IMR-90 (cell line): Measurements from ENCODE around the gene KCNK7. TPM values are rescaled to one million over a fixed set of nuclear protein-coding genes. Genes with fewer than 3 reads are reported as not detected.

Source experiments
- ATAC-seq: fragments of 200-7000 bp; cut with Tn5 transposase; 2 replicates; pipeline ENCODE4 v1.9.1; 2020; ENCODE audit warnings: low read depth, mild to moderate bottlenecking, moderate library complexity
- BruUV-seq: library from RNA; stranded (reverse); fragments of 400-500 nt; replicated peaks from 2 replicates; lab custom pipeline; 2021; lab: Mats Ljungman, UMichigan
- CTCF ChIA-PET: fragments of 300-600 bp; formaldehyde crosslinking; extraction: SDS; loops from one replicate; lab custom pipeline; 2021; ENCODE audit warnings: antibody characterized with exemption; lab: Yijun Ruan, JAX
- POLR2A ChIA-PET: fragments of 300-600 bp; sonication (Branson Sonifier 250); formaldehyde crosslinking; loops from one replicate; lab custom pipeline; 2022; ENCODE audit warnings: antibody characterized with exemption; ENCODE audit not compliant: unreplicated experiment; lab: Charles Lee
- DNase-seq: peaks from one replicate; pipeline ENCODE4 v3.0.0; 2013
- H2AFZ ChIP-seq: replicated peaks from 2 replicates; pipeline ENCODE3; 2013; ENCODE audit warnings: low read length, mild to moderate bottlenecking; ENCODE audit not compliant: poor library complexity
- H2AK5ac ChIP-seq: 2 replicates; pipeline ENCODE4 v1.6.1; 2013; ENCODE audit warnings: low read depth, low read length, inconsistent platforms
- H2AK9ac ChIP-seq: replicated peaks from 2 replicates; pipeline ENCODE3; 2013; ENCODE audit warnings: mild to moderate bottlenecking, low read depth, low read length, moderate library complexity; ENCODE audit not compliant: poor library complexity
- H2BK120ac ChIP-seq: 2 replicates; pipeline ENCODE4 v1.6.1; 2013; ENCODE audit warnings: low read depth, low read length, inconsistent platforms
- H2BK15ac ChIP-seq: 3 replicates; pipeline ENCODE4 v1.6.1; 2013; ENCODE audit warnings: low read depth, low read length, inconsistent platforms
- H2BK20ac ChIP-seq: 2 replicates; pipeline ENCODE4 v1.6.1; 2013; ENCODE audit warnings: low read depth, mild to moderate bottlenecking, inconsistent platforms, low read length, moderate library complexity
- H2BK5ac ChIP-seq: 2 replicates; pipeline ENCODE4 v1.6.1; 2013; ENCODE audit warnings: mild to moderate bottlenecking, low read depth, low read length, inconsistent platforms; ENCODE audit not compliant: poor library complexity, severe bottlenecking
- H3K14ac ChIP-seq: replicated peaks from 2 replicates; pipeline ENCODE4 v1.6.1; 2013; ENCODE audit warnings: low read depth, low read length, inconsistent platforms
- H3K18ac ChIP-seq: 2 replicates; pipeline ENCODE4 v1.6.1; 2013; ENCODE audit warnings: low read depth, low read length, control low read depth
- H3K23ac ChIP-seq: 2 replicates; pipeline ENCODE4 v1.6.1; 2013; ENCODE audit warnings: low read depth, low read length, inconsistent platforms
- H3K27ac ChIP-seq: 2 replicates; pipeline ENCODE4 v1.5.1; 2013; ENCODE audit warnings: mild to moderate bottlenecking, control low read depth, low read length; ENCODE audit not compliant: insufficient read depth
- H3K27me3 ChIP-seq: 2 replicates; pipeline ENCODE4 v1.6.1; 2013; ENCODE audit warnings: low read length; ENCODE audit not compliant: control insufficient read depth, insufficient read depth
- H3K36me3 ChIP-seq: 2 replicates; pipeline ENCODE4 v1.6.1; 2013; ENCODE audit warnings: low read length, mixed read lengths; ENCODE audit not compliant: control insufficient read depth, insufficient read depth
- H3K4ac ChIP-seq: 2 replicates; pipeline ENCODE4 v1.6.1; 2013; ENCODE audit warnings: low read depth, low read length, inconsistent platforms
- H3K4me1 ChIP-seq: 2 replicates; pipeline ENCODE4 v1.6.1; 2013; ENCODE audit warnings: low read length, mixed read lengths; ENCODE audit not compliant: control insufficient read depth, insufficient read depth
- H3K4me2 ChIP-seq: 2 replicates; pipeline ENCODE4 v1.6.1; 2013; ENCODE audit warnings: low read depth, mild to moderate bottlenecking, control low read depth, low read length, moderate library complexity
- H3K4me3 ChIP-seq: 2 replicates; pipeline ENCODE4 v1.5.1; 2013; ENCODE audit warnings: low read depth, mild to moderate bottlenecking, control low read depth, low read length, moderate library complexity; ENCODE audit not compliant: insufficient read depth
- H3K56ac ChIP-seq: 2 replicates; pipeline ENCODE4 v1.6.1; 2013; ENCODE audit warnings: low read length, inconsistent platforms; ENCODE audit not compliant: insufficient read depth; ENCODE audit errors: extremely low read depth
- H3K79me1 ChIP-seq, 2 experiments: 2 replicates each; pipeline ENCODE4 v1.6.1; 2013; ENCODE audit warnings: low read length in 2 of 2, inconsistent platforms in 1 of 2, low read depth in 1 of 2
- H3K9ac ChIP-seq: 2 replicates; pipeline ENCODE4 v1.6.1; 2013; ENCODE audit warnings: low read depth, low read length, control low read depth
- H3K9me1 ChIP-seq: 2 replicates; pipeline ENCODE4 v1.6.1; 2013; ENCODE audit warnings: low read length, inconsistent platforms; ENCODE audit not compliant: insufficient read depth
- H3K9me3 ChIP-seq: 2 replicates; pipeline ENCODE4 v1.6.1; 2013; ENCODE audit warnings: low read length; ENCODE audit not compliant: control insufficient read depth, insufficient read depth
- H4K20me1 ChIP-seq: 2 replicates; pipeline ENCODE4 v1.6.1; 2013; ENCODE audit warnings: low read length, inconsistent platforms; ENCODE audit not compliant: insufficient read depth
- H4K5ac ChIP-seq: 2 replicates; pipeline ENCODE4 v1.6.1; 2013; ENCODE audit warnings: mild to moderate bottlenecking, low read depth, low read length, control low read depth
- H4K8ac ChIP-seq, 2 experiments: 2 replicates each; pipeline ENCODE4 v1.6.1; 2013; ENCODE audit warnings: low read depth in 2 of 2, low read length in 2 of 2, control low read depth in 1 of 2, inconsistent platforms in 1 of 2
- H4K91ac ChIP-seq: 2 replicates; pipeline ENCODE4 v1.6.1; 2013; ENCODE audit warnings: low read depth, low read length, inconsistent platforms; ENCODE audit not compliant: insufficient read depth
- CHD1 ChIP-seq: IDR thresholded peaks from 2 replicates; pipeline ENCODE4 v1.6.1; 2012; ENCODE audit warnings: low read depth, low read length, improper control_type of control experiment
- CTCF ChIP-seq: conservative IDR thresholded peaks from 2 replicates; pipeline ENCODE4 v1.5.1; 2012; ENCODE audit warnings: mild to moderate bottlenecking, low read depth, low read length, improper control_type of control experiment
- FOS ChIP-seq: fragments of 150-350 bp; IDR thresholded peaks from 2 replicates; pipeline ENCODE4 v1.6.1; 2016; ENCODE audit warnings: low read depth, low read length
- MAFK ChIP-seq: IDR thresholded peaks from 2 replicates; pipeline ENCODE4 v1.6.1; 2012; ENCODE audit warnings: low read depth, low read length, improper control_type of control experiment
- MAZ ChIP-seq: IDR thresholded peaks from 2 replicates; pipeline ENCODE4 v1.6.1; 2012; ENCODE audit warnings: low read depth, mild to moderate bottlenecking, low read length, improper control_type of control experiment, moderate library complexity, borderline replicate concordance
- RAD21 ChIP-seq: IDR thresholded peaks from 2 replicates; pipeline ENCODE4 v1.6.1; 2012; ENCODE audit warnings: low read length, improper control_type of control experiment
- RFX5 ChIP-seq: IDR thresholded peaks from 2 replicates; pipeline ENCODE4 v1.8.0; 2012; ENCODE audit warnings: low read depth, mild to moderate bottlenecking, low read length, moderate library complexity
- SMC3 ChIP-seq: fragments of 150-350 bp; IDR thresholded peaks from 2 replicates; pipeline ENCODE4 v1.6.1; 2016; ENCODE audit warnings: low read depth, mild to moderate bottlenecking, antibody characterized with exemption, low read length, moderate library complexity
- WGBS, 2 experiments: methylation state at CpG; one replicate each; pipeline versions ENCODE4 v1.1.5 to v1.1.7; 2013; ENCODE audit warnings: missing lambda C conversion rate in 2 of 2; ENCODE audit not compliant: insufficient read length in 1 of 2; ENCODE audit errors: extremely low coverage in 2 of 2; 5-methylcytosine and 5-hydroxymethylcytosine counted together
- dilution Hi-C: fragments of 300-500 bp; cut with HindIII; formaldehyde crosslinking; loops from one replicate; pipeline ENCODE4 v1.14.3; 2018; ENCODE audit warnings: low sequenced_read_pairs; ENCODE audit not compliant: unreplicated experiment
- in situ Hi-C: fragments of 300-500 bp; cut with MboI; formaldehyde crosslinking; loops from 3 replicates; pipeline ENCODE4 v1.14.3; 2019; ENCODE audit warnings: low sequenced_read_pairs, inconsistent platforms, mixed read lengths
- intact Hi-C: fragments of 100-400 bp; cut with micrococcal nuclease; formaldehyde crosslinking; loops from 2 replicates; pipeline ENCODE4 v1.10.0; 2022
- polyA plus RNA-seq, 3 experiments: library from polyadenylated mRNA; depleted of rRNA; stranded (reverse); fragments of >200 nt; gene quantifications; 2 replicates each; pipeline ENCODE4 v1.2.3, GENCODE V29; 2012; ENCODE audit warnings: low replicate concordance in 1 of 3
- total RNA-seq: library from RNA; depleted of rRNA; stranded (reverse); fragments of >200 nt; gene quantifications from 2 replicates; pipeline ENCODE4 v1.2.3, GENCODE V29; 2012

The KCNK7 gene
- total and polyA plus RNA-seq, 2 of the 4 experiments (the other 2 are of a cell fraction), result 0.09 TPM; not detected in 1

- peak within 1 kb of the TSS; percentile 72 for H3K9ac ChIP-seq
- H3K36me3 ChIP-seq, result peaks cover 15% of the 10 kb centered on the region; the same call in 1 of the 2 replicates
- H2AK5ac ChIP-seq, result peak within 1 kb of the TSS; percentile 98
- dilution Hi-C loops, result no loop called here
- H4K91ac ChIP-seq, result peak within 1 kb of the TSS; percentile 83
- no peak for TF ChIP-seq SMC3
- peak; percentile 64; the same call in 1 of the 2 replicates for TF ChIP-seq MAZ
- no peak for TF ChIP-seq RFX5
- no peak for TF ChIP-seq MAFK
- TF ChIP-seq CHD1, result no peak
- no peak for TF ChIP-seq RAD21
- TF ChIP-seq FOS, result no peak
- no peak for TF ChIP-seq CTCF
- no TSS peak for BruUV-seq
- H2BK20ac ChIP-seq, result peak within 1 kb of the TSS; percentile 34; the same call in 1 of the 2 replicates
- ATAC-seq, result peak; percentile 26
- WGBS, 2 experiments, result 23% methylated on average over 9 of the region's 69 CpGs; no CpG with 5 or more reads in 1 of the 2 experiments
- H3K4me2 ChIP-seq, result peak within 1 kb of the TSS; percentile 87
- H2BK5ac ChIP-seq, result peak within 1 kb of the TSS; percentile 76
- H3K27me3 ChIP-seq, result no peaks in the 10 kb centered on the region
- H4K8ac ChIP-seq, result peak within 1 kb of the TSS; percentile 76 to 90; a peak in 3 of 4 replicates
- no peaks in the 10 kb centered on the region for H3K9me3 ChIP-seq
- H3K23ac ChIP-seq, result peak within 1 kb of the TSS; percentile 93
- intact Hi-C loops, result loop anchor here (2.0 kb wide), 1 partner anchor 15 kb away; no protein-coding TSS in a partner anchor
- H3K18ac ChIP-seq, result peak within 1 kb of the TSS; percentile 16
- H2BK120ac ChIP-seq, result peak within 1 kb of the TSS; percentile 83
- peak within 1 kb of the TSS; percentile 85 for H3K4me3 ChIP-seq
- peaks cover 33% of the 10 kb centered on the region for H3K4me1 ChIP-seq
- ChIA-PET CTCF (no interaction called here), POLR2A (no interaction called here)
- H3K79me1 ChIP-seq, result peaks cover 24 to 69% of the 10 kb centered on the region in 2 experiments
- peak within 1 kb of the TSS; percentile 90 for H2AFZ ChIP-seq
- H3K14ac ChIP-seq, result peak within 1 kb of the TSS; percentile 96
- H3K56ac ChIP-seq, result peak within 1 kb of the TSS; percentile 70
- peak within 1 kb of the TSS; percentile 99 for H2AK9ac ChIP-seq
- peaks cover 31% of the 10 kb centered on the region for H4K20me1 ChIP-seq
- H3K4ac ChIP-seq, result peak within 1 kb of the TSS; percentile 96
- peak within 1 kb of the TSS; percentile 75 for H3K27ac ChIP-seq
- H3K9me1 ChIP-seq, result peaks cover 8% of the 10 kb centered on the region
- in situ Hi-C loops, result no loop called here
- H2BK15ac ChIP-seq, result peak within 1 kb of the TSS; percentile 86; the same call in 2 of the 3 replicates
- DNase-seq, result peak; percentile 28
- H4K5ac ChIP-seq, result peak within 1 kb of the TSS; percentile 86
Observed at GRCh38 chr11:65575568-65576231, 19.9 kb downstream of the KCNK7 start, which contains the start of gene EHBP1L1. Gene EHBP1L1 (plus strand): TSS chr11:65576053. CDS start chr11:65576303, 250 bp downstream.
